DND-41 (cell line): ENCODE data around the gene C9orf78.

Experiments used
- EZH2 ChIP-seq: IDR thresholded peaks from 3 replicates; pipeline ENCODE4 v1.6.1; 2012; ENCODE audit warnings: borderline replicate concordance, low read depth, mild to moderate bottlenecking, moderate library complexity, low read length, inconsistent platforms; ENCODE audit not compliant: severe bottlenecking
- TF ChIP-seq, protein P1 (sequence below): IDR thresholded peaks from 2 replicates; pipeline ENCODE4 v1.5.1; 2012; ENCODE audit warnings: borderline replicate concordance, low read length, moderate library complexity, mild to moderate bottlenecking; ENCODE audit not compliant: poor library complexity, severe bottlenecking; ENCODE audit errors: extremely low read depth

DNA sequence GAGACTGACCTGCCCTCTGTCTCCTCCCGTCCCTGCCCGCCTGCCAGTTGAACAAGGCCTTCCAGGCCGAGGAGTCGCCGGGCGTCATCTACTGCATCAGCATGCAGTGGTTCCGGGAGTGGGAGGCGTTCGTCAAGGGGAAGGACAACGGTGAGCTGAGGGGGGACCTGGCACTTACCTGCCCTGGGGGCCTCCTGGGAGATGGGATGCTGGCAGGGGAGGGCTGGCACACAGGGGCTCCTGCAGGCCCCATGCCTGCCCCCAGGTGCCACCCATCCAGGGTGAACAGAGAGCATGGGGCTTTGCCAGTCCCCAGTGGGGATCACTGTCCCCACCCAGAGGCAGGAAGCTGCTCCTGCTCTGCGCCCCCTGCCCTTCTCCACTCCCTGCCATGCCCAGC is 43.2 kb upstream of the C9orf78 start:
- TF ChIP-seq, protein P1, sequence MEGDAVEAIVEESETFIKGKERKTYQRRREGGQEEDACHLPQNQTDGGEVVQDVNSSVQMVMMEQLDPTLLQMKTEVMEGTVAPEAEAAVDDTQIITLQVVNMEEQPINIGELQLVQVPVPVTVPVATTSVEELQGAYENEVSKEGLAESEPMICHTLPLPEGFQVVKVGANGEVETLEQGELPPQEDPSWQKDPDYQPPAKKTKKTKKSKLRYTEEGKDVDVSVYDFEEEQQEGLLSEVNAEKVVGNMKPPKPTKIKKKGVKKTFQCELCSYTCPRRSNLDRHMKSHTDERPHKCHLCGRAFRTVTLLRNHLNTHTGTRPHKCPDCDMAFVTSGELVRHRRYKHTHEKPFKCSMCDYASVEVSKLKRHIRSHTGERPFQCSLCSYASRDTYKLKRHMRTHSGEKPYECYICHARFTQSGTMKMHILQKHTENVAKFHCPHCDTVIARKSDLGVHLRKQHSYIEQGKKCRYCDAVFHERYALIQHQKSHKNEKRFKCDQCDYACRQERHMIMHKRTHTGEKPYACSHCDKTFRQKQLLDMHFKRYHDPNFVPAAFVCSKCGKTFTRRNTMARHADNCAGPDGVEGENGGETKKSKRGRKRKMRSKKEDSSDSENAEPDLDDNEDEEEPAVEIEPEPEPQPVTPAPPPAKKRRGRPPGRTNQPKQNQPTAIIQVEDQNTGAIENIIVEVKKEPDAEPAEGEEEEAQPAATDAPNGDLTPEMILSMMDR = no peak
- no peak for TF ChIP-seq EZH2
